Stimulated activated CD4-positive, alpha-beta T cell treated with anti-CD3 and anti-CD28 coated beads, Interleukin-2, amount 100 ng/mL, for 24 hours (primary cell): ENCODE results near the gene SCAF8.
"Not testable (repeated sequence)": the region's sequence is repeated elsewhere in the genome, so short reads cannot be mapped to it uniquely, and the experiment has no call there.

Source experiments
- DNase-seq, 2 donors: peaks; one replicate each; pipeline ENCODE4 v3.0.0-alpha.2; 2020

SCAF8 gene

GRCh38 chr6:154733626-154734382, 588 bp downstream of the SCAF8 start:
- peak; percentile 88 to 92 for DNase-seq

DNA sequence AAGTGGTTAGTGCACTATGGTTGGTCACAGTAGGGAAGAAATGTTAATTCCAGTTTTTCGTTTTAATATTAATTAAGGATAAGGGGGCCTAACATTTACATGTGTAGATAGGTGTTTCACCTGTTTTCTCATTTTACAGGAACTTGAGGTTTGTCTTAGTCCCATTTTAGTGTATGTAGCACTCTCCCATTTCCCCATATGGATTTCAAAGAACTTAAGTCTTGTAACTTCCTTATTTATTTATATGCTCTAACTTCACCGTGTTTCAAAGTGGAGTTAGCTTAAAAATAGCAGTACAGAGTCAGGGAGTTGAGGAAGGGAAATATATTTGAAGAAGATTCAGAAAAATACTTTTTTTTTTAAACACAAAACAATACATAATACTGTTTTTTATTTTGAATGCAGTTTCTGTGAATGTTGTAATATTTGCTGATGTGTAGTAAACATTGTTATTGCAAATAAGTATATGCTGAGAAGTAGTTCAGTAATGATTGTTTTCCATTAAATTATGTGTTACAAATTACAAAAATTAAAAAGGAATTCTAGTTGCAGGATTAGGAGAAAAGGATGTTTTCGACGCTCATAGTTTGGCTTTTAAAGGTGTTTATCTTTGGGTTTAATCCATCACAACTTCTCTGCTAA, 3.5 kb downstream of the SCAF8 start:
- DNase-seq: no peak

DNA sequence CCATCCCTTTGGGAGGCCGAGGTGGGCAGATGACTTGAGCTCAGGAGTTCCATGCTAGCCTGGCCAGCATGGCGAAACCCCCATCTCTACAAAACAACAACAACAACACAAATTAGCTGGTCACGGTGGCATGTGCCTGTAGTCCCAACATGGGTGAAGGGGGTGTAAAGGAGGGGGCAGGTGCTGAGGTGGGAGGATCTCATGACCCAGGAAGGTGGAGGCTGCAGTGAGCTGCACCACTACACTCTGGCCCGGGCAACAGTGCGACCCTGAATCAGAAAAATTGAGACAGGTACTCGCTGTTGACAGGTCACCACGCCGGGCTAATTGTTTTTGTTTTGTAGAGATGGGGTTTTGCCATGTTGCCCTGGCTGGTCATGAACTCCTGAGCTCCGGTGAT, 4.2 kb downstream of the SCAF8 start:
- no peak for DNase-seq

GRCh38 chr6:154738551-154738961, 5.3 kb downstream of the SCAF8 start:
- DNase-seq: no peak

DNA sequence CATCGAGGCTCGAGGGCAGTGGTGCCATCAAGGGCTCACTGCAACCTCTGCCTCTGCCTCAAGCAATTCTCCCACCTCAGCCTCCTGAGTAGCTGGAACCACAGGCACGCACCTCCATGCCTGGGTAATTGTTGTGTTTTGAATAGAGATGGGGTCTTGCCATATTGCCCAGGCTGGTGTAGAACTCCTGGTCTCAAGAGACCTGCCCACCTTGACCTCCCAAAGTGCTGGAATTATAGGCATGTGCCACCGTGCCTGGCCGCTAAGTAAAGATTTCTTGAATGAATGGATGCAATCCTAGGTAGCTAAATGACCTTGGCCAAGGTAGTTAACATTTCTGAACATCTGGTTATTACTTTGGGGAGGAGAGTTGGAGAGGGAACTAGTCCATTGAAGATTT, 7.4 kb downstream of the SCAF8 start:
- DNase-seq: no peak

- DNase-seq: no peak
Observed at GRCh38 chr6:154742891-154743290, 9.7 kb downstream of the SCAF8 start.

DNA sequence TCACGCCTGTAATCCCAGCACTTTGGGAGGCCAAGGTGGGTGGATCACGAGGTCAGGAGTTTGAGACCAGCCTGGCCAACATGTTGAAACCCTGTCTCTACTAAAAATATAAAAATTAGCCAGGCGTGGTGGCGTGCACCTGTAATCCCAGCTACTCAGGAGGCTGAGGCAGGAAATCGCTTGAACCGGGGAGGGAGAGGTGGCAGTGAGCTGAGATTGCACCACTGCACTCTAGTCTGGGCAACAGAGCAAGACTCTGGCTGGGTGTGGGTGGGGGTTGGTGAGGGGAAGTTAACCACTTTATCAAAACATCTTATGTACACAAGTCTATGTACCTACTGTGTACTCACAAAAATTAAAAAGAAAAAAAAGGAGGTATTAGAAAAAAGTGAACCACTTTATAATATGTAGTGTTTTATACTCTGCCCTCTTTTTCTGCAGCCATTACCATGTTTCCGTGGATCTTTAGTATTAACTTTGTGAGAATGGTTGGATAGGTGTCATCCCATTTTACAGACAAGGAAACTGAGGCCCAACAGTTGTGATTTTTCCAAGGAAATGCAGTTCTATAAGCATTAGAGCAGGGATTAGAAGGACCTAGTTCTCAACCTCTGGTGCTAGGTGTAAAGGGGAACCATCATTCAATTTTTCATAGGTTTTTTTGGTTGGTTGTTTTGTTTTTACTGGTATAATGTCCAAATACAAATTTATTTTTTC, 11.0 kb downstream of the SCAF8 start:
- DNase-seq: not testable (repeated sequence)

GRCh38 chr6:154745243-154745642, 12.0 kb downstream of the SCAF8 start:
- DNase-seq: no peak

DNA sequence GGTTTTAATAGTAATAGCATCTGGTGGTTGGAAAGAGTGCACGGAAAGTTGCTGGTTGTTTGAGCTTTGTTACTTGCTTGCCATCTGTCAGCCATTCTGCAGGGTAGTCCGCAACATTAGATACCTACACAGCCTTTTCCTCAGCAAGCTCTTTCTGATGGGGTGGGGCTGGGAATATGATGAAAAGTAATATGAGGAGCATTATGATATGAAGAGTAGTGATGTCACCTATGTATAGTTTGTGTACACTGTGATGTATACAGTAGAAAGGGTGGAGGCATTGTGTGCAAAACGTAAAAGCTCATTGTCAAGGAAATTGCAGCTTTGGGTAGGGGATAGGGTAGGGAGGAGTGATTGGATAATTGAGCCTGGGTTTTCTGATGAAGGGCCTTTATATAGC, 16.1 kb downstream of the SCAF8 start:
- no peak for DNase-seq

DNA sequence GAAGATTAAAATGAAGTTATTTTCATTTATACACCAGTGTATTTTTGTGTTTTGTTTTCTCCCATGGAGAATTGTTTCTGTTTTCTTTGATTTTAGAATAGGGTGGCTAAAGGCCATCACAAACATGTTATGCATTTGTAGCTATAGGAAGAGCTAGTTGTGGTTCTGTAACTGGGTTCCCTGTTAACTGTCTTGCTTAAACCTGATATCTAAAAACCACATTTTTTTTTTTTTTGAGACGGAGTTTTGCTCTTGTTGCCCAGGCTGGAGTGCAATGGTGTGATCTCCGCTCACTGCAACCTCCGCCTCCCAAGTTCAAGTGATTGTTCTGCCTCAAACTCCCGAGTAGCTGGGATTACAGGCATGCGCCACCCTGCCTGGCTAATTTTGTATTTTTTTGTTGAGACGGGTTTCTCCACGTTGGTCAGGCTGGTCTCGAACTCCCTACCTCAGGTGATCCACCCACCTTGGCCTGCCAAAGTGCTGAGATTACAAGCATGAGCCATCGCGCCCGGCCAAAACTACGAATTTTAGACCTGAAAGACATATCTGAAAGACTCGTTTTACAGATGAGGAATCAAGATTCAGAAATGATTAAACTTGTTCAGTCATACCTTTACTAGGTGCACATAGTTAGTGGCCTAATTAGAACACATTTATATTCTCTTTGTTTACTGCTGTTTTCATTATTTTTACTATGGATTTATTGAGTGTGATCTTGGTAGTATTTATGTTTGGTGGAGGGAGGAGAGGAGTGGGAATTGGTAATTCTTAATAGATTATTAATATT, 18.0 kb downstream of the SCAF8 start:
- DNase-seq: no peak

GRCh38 chr6:154752022-154752421, 18.8 kb downstream of the SCAF8 start:
- DNase-seq: no peak

- DNase-seq: no peak
Observed at GRCh38 chr6:154754152-154754551, 20.9 kb downstream of the SCAF8 start.

DNA sequence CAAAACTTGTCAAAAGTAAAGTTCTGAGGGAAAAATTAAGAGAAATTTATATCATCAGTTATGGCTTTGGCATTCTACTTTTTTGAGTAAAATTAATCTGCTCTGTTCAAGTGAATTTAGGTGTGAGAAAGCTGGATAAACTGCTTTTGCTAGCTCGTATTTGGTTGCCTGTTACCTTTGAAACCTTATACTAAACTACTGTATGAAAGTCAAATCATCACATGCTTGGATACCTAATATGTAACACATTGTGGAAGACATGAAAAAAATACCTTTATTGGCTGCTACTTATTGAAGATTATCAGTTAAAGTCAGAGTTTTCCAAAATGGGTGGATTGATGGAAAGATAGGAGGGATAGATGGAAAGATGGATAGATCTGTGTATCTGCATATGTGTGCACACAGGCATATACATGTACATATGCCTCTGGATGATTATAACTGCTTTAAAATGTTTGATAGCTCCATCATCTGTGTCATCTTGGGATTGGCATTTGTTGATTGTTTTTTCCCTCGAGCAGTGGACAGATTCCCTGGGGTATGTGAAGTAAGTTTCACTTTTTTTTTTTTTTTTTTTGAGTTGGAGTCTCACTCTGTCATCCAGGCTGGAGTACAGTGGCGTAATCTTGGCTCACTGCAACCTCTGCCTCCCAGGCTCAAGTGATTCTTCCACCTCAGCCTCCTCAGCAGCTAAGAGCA, 24.3 kb downstream of the SCAF8 start:
- no peak for DNase-seq

- DNase-seq: no peak
Observed at GRCh38 chr6:154758125-154758524, 24.9 kb downstream of the SCAF8 start.

- no peak for DNase-seq
Observed at GRCh38 chr6:154763650-154764049, 30.4 kb downstream of the SCAF8 start.

- DNase-seq: no peak
Observed at GRCh38 chr6:154765273-154765672, 32.1 kb downstream of the SCAF8 start.

DNA sequence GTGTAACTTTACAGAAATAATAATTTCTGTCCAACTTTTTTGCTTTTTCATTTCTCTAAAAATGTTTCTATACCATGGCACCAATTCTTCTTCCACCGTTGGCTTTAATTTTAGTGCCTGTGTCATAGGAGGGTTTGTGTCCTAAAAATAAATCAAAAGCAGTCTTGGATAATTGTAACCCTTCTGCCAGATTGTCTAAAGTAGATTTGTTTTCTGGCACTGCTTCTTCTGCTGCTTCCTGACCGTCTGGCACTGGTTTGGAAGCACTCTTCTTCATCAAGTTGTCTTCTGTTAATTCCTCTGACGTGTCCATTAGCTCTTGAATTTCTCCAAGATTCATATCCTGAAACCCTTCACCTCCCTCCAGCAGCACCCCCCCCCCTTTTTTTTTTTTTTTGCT, 33.1 kb downstream of the SCAF8 start:
- no peak for DNase-seq

GRCh38 chr6:154767003-154767723, 33.9 kb downstream of the SCAF8 start:
- no peak for DNase-seq

- no peak for DNase-seq
Observed at GRCh38 chr6:154768280-154768679, 35.1 kb downstream of the SCAF8 start.

DNA sequence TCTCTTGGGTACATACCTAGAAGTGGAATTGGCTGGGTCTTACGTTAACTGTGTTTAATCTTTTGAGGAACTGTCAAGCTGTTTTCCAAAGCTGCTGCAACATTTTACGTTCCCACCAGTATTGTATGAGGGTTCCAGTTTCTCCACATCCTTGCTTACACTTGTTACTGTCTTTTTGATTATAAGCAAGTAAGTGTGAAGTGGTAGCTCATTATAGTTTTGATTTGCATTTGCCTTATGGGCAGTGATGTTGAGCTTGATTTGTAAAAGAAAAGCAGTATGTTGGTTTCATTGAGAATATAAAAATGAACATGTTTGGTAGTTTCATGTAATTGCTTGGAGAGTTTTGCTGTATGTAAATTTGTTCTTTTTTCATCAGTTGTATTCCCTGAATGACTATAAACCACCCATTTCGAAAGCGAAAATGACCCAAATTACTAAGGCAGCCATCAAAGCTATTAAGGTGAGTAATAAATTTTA, 40.4 kb downstream of the SCAF8 start:
- DNase-seq: no peak

- not testable (repeated sequence) for DNase-seq
Observed at GRCh38 chr6:154779157-154779556, 45.9 kb downstream of the SCAF8 start.

GRCh38 chr6:154782193-154782592, 49.0 kb downstream of the SCAF8 start:
- no peak for DNase-seq
